ENCODE measurements around the gene STATH.
"Not testable (repeated sequence)": the region's sequence is repeated elsewhere in the genome, so short reads cannot be mapped to it uniquely, and the experiment has no call there.

The STATH gene

DNA sequence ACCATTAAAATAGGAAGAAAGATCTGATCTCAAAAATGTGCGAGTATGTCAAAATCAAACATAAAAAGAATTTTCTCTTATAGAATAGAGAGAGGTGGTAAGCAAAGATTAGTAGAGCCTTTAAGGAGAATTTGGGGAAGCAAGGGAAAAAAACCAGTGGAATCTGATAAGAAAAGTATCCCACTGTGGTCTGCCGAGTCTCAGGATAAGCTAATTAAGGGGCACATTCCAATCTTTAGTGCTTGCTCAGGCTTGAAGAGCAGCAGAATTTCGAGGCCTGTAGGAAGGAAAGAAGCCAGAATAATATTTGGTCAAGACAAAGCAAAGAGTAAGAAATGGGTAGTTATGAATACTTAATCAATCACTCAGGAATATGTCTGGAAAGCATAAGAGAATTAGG, 13.0 kb downstream of the STATH start:
- TF ChIP-seq, protein P1, sequence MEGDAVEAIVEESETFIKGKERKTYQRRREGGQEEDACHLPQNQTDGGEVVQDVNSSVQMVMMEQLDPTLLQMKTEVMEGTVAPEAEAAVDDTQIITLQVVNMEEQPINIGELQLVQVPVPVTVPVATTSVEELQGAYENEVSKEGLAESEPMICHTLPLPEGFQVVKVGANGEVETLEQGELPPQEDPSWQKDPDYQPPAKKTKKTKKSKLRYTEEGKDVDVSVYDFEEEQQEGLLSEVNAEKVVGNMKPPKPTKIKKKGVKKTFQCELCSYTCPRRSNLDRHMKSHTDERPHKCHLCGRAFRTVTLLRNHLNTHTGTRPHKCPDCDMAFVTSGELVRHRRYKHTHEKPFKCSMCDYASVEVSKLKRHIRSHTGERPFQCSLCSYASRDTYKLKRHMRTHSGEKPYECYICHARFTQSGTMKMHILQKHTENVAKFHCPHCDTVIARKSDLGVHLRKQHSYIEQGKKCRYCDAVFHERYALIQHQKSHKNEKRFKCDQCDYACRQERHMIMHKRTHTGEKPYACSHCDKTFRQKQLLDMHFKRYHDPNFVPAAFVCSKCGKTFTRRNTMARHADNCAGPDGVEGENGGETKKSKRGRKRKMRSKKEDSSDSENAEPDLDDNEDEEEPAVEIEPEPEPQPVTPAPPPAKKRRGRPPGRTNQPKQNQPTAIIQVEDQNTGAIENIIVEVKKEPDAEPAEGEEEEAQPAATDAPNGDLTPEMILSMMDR (IDR thresholded peaks at IDR 0.05; ENCODE audit: borderline replicate concordance, insufficient read depth, low read depth, low read length) = no peak
- no peak overlapping the region for H3K4me3 ChIP-seq (ENCODE audit: low read depth, low read length)

GRCh38 chr4:70019006-70019405, 23.2 kb downstream of the STATH start:
- not testable (repeated sequence) for H3K4me3 ChIP-seq (ENCODE audit: low read depth, low read length)

DNA sequence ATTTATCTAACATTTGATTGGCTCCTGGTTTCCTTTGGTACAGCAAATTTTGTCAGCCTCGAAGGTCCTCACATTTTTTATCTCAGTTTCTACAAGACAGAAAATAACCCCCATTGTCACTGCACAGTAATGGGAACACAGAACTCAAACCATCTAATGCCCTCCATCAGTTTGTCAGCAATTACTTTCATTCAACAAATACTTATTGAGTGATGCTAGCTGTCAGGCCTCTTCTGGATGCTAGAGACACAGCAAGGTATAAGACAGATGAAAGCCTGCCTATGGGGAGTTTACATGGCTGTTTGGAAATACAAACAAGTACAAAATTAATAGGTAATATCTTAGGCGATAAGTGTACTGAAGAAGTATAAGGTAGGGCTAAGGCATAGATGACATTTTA, 27.5 kb downstream of the STATH start:
- TF ChIP-seq, protein P1 (IDR thresholded peaks at IDR 0.05; ENCODE audit: borderline replicate concordance, insufficient read depth, low read depth, low read length) = no peak
- no peak overlapping the region for H3K4me3 ChIP-seq (ENCODE audit: low read depth, low read length)

GRCh38 chr4:70027011-70027410, 31.2 kb downstream of the STATH start:
- TF ChIP-seq, protein P1 (IDR thresholded peaks at IDR 0.05; ENCODE audit: borderline replicate concordance, insufficient read depth, low read depth, low read length) = no peak
- no peak overlapping the region for H3K4me3 ChIP-seq (ENCODE audit: low read depth, low read length)

GRCh38 chr4:70028159-70028558, 32.4 kb downstream of the STATH start, which contains the start of gene HTN3:
Gene HTN3 (plus strand): TSS chr4:70028459. CDS start chr4:70030741, 2,282 bp downstream.
- not testable (repeated sequence) for H3K4me3 ChIP-seq (ENCODE audit: low read depth, low read length)

- H3K4me3 ChIP-seq (ENCODE audit: low read depth, low read length) = not testable (repeated sequence)
These were observed 41.8 kb downstream of the STATH start for GRCh38 chr4:70037559-70037958.

DNA sequence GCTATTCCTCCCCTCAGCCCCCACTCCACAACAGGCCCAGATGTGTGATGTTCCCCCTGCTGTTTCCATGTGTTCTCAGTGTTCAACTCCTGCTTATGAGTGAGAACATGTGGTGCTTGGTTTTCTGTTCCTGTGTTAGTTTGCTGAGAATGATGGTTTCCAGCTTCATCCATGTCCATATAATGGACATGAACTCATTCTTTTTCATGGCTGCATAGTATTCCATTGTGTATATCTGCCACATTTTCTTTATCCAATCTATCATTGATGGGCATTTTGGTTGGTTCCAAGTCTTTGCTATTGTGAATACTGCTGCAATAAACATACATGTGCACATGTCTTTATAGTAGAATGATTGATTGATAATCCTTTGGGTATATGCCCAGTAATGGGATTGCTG, 44.2 kb downstream of the STATH start:
- H3K4me3 ChIP-seq (ENCODE audit: low read depth, low read length) = not testable (repeated sequence)

DNA sequence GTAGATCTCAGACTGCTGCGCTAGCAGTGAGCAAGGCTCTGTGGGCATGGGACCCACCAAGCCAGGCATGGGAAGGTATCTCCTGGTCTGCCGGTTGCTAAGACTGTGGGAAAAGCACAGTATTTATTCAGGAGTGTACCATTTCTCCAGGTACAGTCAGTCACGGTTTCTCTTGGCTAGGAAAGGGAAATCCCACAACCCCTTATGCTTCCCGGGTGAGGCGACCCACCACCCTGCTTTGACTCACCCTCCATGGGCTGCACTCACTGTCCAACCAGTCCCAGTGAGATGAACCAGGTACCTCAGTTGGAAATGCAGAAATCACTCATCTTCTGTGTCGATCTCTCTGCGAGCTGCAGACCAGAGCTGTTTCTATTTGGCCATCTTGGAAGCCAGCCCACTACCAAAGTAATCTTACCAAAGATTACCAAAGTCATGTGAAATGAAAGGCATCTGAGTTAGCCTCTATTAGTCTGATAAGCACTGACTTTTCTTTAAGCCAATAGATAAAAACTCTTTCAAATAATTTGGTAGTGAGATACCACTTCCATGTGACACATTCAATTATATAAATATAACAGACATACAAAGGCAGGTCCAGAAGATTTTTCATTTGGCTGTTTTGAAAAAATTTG, 46.0 kb downstream of the STATH start:
- H3K4me3 ChIP-seq (ENCODE audit: low read depth, low read length) = no peak overlapping the region
- TF ChIP-seq, protein P1 (IDR thresholded peaks at IDR 0.05; ENCODE audit: borderline replicate concordance, insufficient read depth, low read depth, low read length) = no peak

- not testable (repeated sequence) for H3K4me3 ChIP-seq (ENCODE audit: low read depth, low read length)
These were observed 54.4 kb downstream of the STATH start, which contains the start of gene HTN1 for GRCh38 chr4:70050138-70050537. Gene HTN1 (plus strand): TSS chr4:70050438. CDS start chr4:70053077, 2,639 bp downstream.

All from GM12875 (cell line).